ENCODE results near the gene CARD11. TPM values are rescaled to one million over a fixed set of nuclear protein-coding genes. Genes with fewer than 3 reads are reported as not detected.
"Not testable (repeated sequence)": the region's sequence is repeated elsewhere in the genome, so short reads cannot be mapped to it uniquely, and the experiment has no call there.

CARD11 gene
- total RNA-seq, 1 donor from 2014 or later: 1.7 TPM

GRCh38 chr7:3021825-3022224, 21.8 kb downstream of the CARD11 start:
- DNase-seq (ENCODE audit: low spot score): no peak
- TF ChIP-seq CTCF (IDR thresholded peaks at IDR 0.05): no peak
- Mint-ChIP-seq H3K4me1 (ENCODE audit: low read depth) (no peaks in the 10 kb centered on the region), H3K9me3 (ENCODE audit: low read depth) (peaks cover 35% of the 10 kb centered on the region), H3K36me3 (ENCODE audit: low read depth) (peaks cover 13% of the 10 kb centered on the region), H3K4me3 (ENCODE audit: unreplicated experiment) (no peak overlapping the region), H3K27me3 (ENCODE audit: low read depth) (no peaks in the 10 kb centered on the region), H3K27ac (ENCODE audit: unreplicated experiment) (no peak overlapping the region)

- H3K4me1 Mint-ChIP-seq (ENCODE audit: low read depth); H3K27ac Mint-ChIP-seq (ENCODE audit: unreplicated experiment); H3K27me3 Mint-ChIP-seq (ENCODE audit: low read depth); DNase-seq (ENCODE audit: low spot score); H3K4me3 Mint-ChIP-seq (ENCODE audit: unreplicated experiment): not testable (repeated sequence)
- peaks cover 13% of the 10 kb centered on the region for H3K36me3 Mint-ChIP-seq (ENCODE audit: low read depth)
- H3K9me3 Mint-ChIP-seq (ENCODE audit: low read depth): peaks cover 35% of the 10 kb centered on the region
These were observed 22.4 kb downstream of the CARD11 start for GRCh38 chr7:3021224-3021623.

GRCh38 chr7:3020416-3020815, 23.3 kb downstream of the CARD11 start:
- H3K9me3 Mint-ChIP-seq (ENCODE audit: low read depth): peaks cover 28% of the 10 kb centered on the region
- TF ChIP-seq CTCF (IDR thresholded peaks at IDR 0.05): no peak
- no peak overlapping the region for H3K27ac Mint-ChIP-seq (ENCODE audit: unreplicated experiment)
- no peak overlapping the region for H3K4me3 Mint-ChIP-seq (ENCODE audit: unreplicated experiment)
- peaks cover 13% of the 10 kb centered on the region for H3K36me3 Mint-ChIP-seq (ENCODE audit: low read depth)
- H3K27me3 Mint-ChIP-seq (ENCODE audit: low read depth): no peaks in the 10 kb centered on the region
- H3K4me1 Mint-ChIP-seq (ENCODE audit: low read depth): no peaks in the 10 kb centered on the region
- DNase-seq (ENCODE audit: low spot score): no peak

- H3K36me3 Mint-ChIP-seq (ENCODE audit: low read depth): peaks cover 13% of the 10 kb centered on the region
- no peaks in the 10 kb centered on the region for H3K27me3 Mint-ChIP-seq (ENCODE audit: low read depth)
- peaks cover 25% of the 10 kb centered on the region for H3K9me3 Mint-ChIP-seq (ENCODE audit: low read depth)
- no peak for DNase-seq (ENCODE audit: low spot score)
- TF ChIP-seq CTCF (IDR thresholded peaks at IDR 0.05): no peak
- no peaks in the 10 kb centered on the region for H3K4me1 Mint-ChIP-seq (ENCODE audit: low read depth)
- H3K27ac Mint-ChIP-seq (ENCODE audit: unreplicated experiment): no peak overlapping the region
- no peak overlapping the region for H3K4me3 Mint-ChIP-seq (ENCODE audit: unreplicated experiment)
These were observed 23.9 kb downstream of the CARD11 start for GRCh38 chr7:3019801-3020200.

GRCh38 chr7:3013975-3014792, 29.5 kb downstream of the CARD11 start:
- Mint-ChIP-seq H3K27me3 (ENCODE audit: low read depth) (peaks cover 7% of the 10 kb centered on the region), H3K9me3 (ENCODE audit: low read depth) (peaks cover 3% of the 10 kb centered on the region), H3K4me3 (ENCODE audit: unreplicated experiment) (no peak overlapping the region), H3K36me3 (ENCODE audit: low read depth) (peaks cover 2% of the 10 kb centered on the region), H3K27ac (ENCODE audit: unreplicated experiment) (no peak overlapping the region), H3K4me1 (ENCODE audit: low read depth) (no peaks in the 10 kb centered on the region)
- no peak for TF ChIP-seq CTCF (IDR thresholded peaks at IDR 0.05)
- no peak for DNase-seq (ENCODE audit: low spot score)

Data from chondrocyte (in vitro differentiated cells).